GM21423 (cell line): ENCODE measurements around the gene TCEANC2.
"Not testable (repeated sequence)": the region's sequence is repeated elsewhere in the genome, so short reads cannot be mapped to it uniquely, and the experiment has no call there.

Experiments used
- ATAC-seq: cut with Tn5 transposase; IDR thresholded peaks from one replicate; pipeline ENCODE4 v1.9.1; 2021; ENCODE audit warnings: mild to moderate bottlenecking, moderate library complexity; ENCODE audit not compliant: unreplicated experiment

Gene TCEANC2

DNA sequence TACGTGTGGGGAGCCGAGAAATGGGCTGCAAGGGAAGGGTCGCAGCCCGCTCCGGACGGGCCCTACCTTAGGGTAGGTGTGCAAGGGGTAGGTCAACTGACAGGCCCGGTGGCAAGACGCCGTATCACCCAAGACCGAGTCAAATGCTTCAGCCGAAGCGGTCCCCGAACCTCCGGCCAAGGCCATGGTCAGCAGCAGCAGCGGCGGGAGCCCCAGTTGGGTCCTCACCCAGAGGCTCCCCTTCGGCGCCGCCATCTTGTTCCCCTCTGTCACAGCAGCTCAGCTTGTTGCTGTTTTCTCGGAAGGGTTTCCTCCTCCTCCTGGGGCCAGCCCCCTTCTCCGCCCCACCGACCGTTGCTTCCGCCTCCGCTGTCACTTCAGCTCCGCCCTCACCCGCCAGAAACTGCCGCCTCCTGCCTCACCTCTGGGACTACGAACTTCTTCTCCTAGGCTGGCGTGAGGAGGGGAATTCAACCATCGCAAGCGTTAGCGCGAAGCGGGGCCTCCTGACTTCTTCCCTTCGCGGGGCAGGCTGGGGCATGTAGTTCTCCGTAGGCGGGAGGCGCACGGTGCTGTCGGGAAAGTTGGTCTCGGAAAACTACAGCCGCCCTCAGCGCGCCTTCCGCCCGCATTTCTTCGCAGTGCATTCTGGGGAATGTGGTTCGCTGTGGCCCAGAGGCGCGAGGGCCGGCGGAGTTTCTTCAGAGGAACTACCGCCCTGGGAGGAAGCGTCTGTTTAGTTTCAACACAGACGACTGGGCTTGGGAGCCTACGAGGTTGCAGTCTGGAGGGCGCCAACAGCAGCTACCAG is at the start of gene TCEANC2, which contains the start of gene TMEM59:
TSS of gene TCEANC2 (plus strand) at position 675 of the 811 bp plus-strand sequence. CDS start 815 bp downstream, outside the sequence.
TSS of gene TMEM59 (minus strand) at position 271 of the 811 bp plus-strand sequence. CDS start at position 255, 16 bp downstream.
- ATAC-seq = peak; percentile 92

GRCh38 chr1:54003750-54004480 is 49.5 kb upstream of the TCEANC2 start:
- not testable (repeated sequence) for ATAC-seq

DNA sequence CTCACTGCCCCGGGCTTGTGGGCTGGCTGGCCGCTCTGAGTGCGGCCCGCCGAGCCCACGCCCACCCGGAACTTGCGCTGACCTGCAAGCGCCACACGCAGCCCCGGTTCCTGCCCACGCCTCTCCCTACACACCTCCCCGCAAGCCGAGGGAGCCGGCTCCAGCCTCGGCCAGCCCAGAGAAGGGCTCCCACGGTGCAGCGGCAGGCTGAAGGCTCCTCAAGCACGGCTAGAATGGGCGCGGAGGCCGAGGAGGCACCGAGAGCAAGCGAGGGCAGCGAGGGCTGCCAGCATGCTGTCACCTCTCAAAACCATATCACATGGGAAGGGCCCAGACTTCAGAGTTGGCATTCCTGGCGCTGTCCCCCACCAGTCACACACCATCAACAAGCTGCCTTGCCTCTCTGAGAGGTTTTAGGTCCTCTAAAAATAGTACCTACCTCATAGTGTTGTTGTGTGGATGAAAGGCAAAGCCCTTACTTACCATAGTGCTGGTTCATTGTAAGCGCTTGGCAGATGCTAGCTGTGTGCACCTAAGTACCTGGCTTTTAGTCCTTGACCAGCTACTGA is 48.8 kb upstream of the TCEANC2 start:
- no peak for ATAC-seq

DNA sequence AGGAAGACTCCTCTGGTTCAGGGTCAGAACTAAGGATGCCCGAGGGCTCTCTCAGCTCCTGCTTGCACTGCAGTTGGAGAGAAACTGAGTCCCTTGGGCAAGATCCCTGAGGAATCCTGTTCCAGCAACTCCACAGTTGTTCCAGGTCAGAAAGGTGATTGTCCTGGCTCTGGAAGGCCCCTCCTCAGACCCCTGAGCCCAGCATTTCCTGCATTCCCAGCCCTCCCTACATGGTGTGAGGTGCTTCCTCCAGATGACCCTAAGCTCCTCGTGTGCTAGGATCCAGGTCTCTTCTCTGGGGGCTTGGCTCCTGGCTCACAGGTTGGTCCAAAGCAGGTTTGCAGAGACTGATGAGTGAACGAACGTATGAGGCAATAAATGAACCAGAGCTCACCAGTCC is 46.9 kb upstream of the TCEANC2 start:
- no peak for ATAC-seq

GRCh38 chr1:54007613-54008012 is 45.8 kb upstream of the TCEANC2 start:
- ATAC-seq = no peak

DNA sequence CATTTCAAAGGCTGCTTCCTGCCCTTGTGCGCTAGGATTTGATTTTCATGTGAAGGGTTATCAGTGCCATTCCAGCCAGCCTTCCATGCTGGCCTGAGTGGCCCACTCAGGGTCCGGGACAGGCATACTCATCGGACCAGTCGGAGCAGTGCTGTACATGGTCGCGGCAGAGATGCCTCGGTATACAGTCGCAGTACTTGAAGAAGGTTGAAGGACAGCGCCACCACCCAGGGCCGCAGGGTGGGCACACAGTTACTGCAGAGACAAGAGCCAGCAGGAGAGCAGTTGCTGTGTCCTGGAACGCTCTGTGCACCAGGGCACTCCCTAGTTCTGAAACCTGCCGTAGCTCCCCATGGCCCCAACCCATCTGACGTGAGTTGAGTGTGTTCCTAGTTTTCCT is 44.5 kb upstream of the TCEANC2 start:
- no peak for ATAC-seq

- no peak for ATAC-seq
Measured at GRCh38 chr1:54009406-54009805, 44.0 kb upstream of the TCEANC2 start.

GRCh38 chr1:54010415-54011117 is 42.8 kb upstream of the TCEANC2 start:
- ATAC-seq = no peak

DNA sequence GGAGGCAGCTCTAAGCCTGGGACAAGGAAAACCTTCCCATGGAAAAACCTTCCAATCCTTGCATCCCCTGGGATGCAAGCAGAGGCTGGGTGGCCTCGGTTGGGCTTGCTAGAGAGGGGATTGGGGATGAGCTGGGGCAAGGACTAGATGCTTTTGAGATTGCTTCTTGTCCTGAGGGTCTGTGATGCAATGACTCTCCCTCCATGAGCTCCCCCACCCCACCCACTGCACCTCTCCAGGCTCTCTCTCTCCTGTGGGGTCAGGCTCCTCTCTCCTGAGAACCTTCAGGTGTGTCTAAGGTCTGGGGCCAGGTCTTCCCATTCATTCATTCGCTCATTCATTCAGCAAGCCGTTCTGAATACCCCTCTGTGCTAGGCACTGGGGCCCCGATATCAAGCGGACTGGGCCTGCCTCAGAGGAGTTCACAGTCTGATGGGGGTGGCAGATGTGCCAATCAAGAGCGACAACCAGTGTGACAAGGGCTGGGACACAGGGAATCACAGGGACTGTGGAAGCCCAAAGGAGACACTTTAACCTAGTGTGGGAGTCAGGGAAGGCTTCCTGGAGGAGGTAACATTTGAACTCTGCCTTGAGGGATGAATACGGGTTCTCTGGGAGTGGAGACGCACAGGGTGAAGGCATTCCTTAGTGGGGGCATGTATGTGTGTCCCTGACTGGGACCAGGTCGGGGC is 41.9 kb upstream of the TCEANC2 start:
- ATAC-seq = no peak

GRCh38 chr1:54012008-54012325 is 41.4 kb upstream of the TCEANC2 start:
- ATAC-seq = no peak

- ATAC-seq = no peak
Measured at GRCh38 chr1:54012863-54013262, 40.5 kb upstream of the TCEANC2 start.

DNA sequence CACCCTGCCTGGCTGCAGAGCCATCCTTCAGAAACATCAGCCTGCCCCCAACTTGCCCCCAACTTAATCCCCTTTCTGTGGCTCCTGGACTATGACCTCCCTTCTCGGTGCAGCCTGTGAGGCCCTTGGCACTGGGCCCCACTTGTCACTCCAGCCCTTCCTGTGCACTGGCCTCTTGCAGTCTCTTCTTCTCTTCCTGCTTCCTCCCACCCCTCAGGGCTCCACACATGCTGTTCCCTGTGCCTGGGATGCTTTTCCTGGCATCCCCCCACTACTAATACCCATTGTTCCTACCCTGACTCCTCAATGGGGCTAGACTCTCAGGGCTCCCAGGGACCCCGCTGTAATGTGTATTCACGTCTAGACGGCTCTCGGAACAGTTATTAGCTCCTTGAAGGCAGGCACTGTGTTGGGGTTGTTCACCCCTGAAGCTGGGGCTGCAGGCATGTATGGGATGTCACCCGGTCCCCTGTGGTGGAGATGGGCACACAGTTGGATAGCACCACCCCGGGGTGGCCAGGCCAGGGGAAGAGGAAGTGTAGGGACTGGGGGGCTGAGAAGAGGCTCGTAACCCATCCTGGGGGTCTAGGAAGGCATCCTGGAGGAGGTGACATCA is 39.9 kb upstream of the TCEANC2 start:
- no peak for ATAC-seq

DNA sequence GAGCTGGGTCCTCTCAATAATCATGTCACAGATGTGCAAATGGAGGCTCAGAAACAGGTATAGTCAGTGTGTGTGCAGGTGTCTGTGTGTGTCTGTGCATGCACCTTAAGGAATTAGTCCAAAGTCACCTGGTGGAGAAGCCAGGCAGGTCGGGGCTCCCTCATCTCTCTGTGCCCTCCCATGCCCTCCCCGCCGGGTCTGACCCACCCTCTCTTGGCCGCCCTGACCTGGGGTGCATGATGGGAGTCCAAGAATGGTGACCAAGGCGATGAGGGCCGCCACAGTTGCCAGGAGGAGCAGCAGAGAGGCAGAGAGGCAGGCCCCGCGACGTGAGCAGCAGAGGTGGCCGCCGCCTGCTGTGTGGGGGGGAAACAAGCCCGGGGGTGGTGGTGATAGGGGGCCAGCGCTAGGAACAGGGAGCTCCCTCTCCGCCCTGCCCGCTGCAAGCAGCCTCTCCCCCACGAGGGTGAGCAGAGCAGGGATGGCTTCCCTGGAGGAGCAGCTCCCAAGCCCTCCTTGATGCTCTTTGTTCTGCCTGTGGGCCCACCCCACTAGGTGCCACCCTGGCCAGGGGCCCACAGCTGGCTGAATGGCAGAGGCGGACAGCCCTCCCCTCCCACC is 39.3 kb upstream of the TCEANC2 start:
- no peak for ATAC-seq

DNA sequence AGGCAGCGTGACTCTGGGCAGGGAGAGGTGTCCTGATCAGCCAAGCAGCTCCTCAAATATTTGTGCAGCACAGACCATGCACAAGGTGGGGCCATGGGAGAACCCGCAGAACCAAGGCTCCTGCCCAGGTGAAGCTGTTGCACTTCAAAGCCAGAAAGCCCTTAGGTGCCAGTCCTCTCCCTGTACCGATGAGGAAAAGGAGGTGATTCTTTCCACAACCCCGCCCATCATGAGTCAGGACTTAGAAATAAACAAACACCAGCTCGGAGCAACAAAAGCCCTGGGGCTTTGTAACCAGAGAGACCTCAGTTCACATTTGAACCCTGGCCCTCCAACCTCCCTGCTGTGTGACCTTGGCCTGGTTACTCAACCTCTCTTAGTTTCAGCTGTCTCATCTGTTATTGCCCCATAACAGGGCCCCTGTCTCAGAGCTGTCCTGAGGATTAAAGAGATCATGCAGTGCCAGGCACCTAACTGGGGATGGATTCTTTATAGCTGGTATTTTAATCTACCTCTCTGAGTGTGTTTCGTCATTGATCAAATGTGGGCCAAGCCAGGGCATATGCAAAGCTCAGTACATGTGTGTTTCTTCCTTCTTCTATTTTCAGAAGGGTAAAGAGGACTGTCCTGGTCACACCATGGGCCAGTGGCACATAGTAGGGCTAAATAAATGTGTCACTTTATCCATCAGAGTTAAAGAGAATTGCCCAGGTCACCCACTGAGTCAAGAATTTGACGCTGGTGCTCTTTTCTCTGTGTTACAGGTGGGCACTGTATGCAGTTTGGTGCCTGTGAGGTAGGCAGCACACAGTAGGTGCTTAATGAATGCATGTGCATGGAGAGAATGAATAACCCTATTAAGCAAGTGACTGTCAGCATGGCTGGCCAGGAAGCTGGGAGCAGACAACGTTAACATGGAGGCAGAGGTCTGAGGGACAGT is 36.8 kb upstream of the TCEANC2 start:
- ATAC-seq = no peak

DNA sequence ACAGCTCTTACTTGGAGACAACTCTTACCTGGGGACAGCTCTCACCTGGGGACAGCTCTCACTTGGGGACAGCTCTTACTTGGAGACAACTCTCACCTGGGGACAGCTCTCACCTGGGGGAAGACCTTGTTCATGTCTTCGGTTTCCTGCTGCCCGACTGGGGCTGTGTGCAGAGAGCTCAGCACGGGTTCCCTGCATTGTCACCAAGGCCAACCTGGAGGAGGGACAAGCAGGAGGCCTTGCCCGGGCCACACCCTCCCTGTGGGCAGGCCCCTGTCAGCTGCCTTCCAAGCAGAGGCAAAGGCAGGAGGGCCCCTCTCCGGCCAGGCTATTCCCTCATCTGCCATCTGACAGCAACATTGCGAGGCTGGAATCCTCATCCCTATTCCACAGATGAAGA is 35.4 kb upstream of the TCEANC2 start, which contains the start of gene LDLRAD1:
TSS of gene LDLRAD1 (minus strand) at position 208 of the 400 bp plus-strand sequence. CDS start at position 134, 74 bp downstream.
- no peak for ATAC-seq

- ATAC-seq = no peak
Measured at GRCh38 chr1:54018635-54019034, 34.8 kb upstream of the TCEANC2 start.

DNA sequence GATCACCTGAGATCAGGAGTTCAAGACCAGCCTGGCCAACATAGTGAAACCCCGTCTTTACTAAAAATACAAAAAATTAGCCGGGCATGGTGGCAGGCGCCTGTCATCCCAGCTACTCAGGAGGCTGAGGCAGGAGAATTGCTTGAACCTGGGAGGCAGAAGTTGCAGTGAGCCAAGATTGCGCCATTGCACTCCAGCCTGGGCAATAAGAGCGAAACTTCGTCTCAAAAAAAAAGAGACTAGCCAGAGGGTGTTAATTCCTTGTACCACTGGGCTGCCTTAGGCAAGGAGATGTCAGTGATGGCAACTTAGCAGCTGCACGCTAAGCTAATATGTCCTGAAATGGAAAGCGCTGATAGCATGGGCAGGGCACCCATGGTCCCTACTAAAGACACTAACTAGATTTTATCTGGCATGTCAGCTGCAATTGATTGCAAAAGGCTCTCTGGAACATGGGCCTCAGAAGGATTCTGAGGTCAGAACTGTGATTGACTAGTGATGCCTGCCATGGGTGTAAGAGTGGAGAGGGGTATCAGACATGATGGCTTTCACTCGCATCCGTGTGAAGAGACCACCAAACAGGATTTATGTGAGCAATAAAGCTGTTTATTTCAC is 33.7 kb upstream of the TCEANC2 start:
- ATAC-seq = not testable (repeated sequence)

DNA sequence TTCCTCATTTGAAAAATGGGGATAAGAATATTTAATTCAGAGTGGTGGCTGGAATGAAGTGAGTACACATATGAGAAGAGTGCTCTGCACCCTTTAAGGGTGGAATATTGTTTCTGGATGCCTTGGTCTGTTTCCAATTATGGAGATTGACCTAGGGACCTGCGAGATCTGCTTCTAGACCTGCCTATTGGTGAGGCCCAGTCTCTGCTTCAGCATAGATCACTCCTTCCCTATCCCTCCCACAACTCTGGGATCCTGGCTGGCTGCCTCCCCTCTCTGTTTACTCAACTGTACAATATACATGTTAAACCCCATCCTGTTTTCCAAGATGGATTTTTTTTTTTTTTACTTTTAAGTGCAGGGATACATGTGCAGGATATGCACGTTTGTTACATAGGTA is 29.1 kb upstream of the TCEANC2 start:
- no peak for ATAC-seq
